Tibial nerve (tissue), 4 donors: ENCODE results near the gene POU3F1. TPM values are rescaled to one million over a fixed set of nuclear protein-coding genes. Genes with fewer than 3 reads are reported as not detected.

Experiments
- DNase-seq, 2 donors: peaks; one replicate each; pipeline ENCODE4 v3.0.0-alpha.2; 2019; ENCODE audit warnings: low spot score in 2 of 2
- H3K27ac ChIP-seq, 4 donors: fragments of 200-600 bp; sonication (generic) in 3 of 4; one replicate each; pipeline ENCODE4 v1.5.1; 2017 to 2019; ENCODE audit warnings: mild to moderate bottlenecking in 1 of 4
- H3K27me3 ChIP-seq, 2 donors: fragments of 200-600 bp; sonication (generic) in 1 of 2; one replicate each; pipeline versions ENCODE4 v1.5.1 to v1.6.0; 2017 to 2019
- H3K36me3 ChIP-seq, 3 donors: fragments of 200-600 bp; sonication (generic); one replicate each; pipeline ENCODE4 v1.5.1; 2018 to 2019
- H3K4me1 ChIP-seq, 4 donors: fragments of 200-600 bp; sonication (generic) in 3 of 4; one replicate each; pipeline ENCODE4 v1.5.1; 2017 to 2019
- H3K4me3 ChIP-seq, 4 donors: fragments of 200-600 bp; sonication (generic) in 3 of 4; one replicate each; pipeline ENCODE4 v1.5.1; 2017 to 2019; ENCODE audit warnings: mild to moderate bottlenecking in 1 of 4, moderate library complexity in 1 of 4
- H3K9me3 ChIP-seq, 4 donors: fragments of 200-600 bp; sonication (generic) in 3 of 4; one replicate each; pipeline ENCODE4 v1.5.1; 2017 to 2019
- EP300 ChIP-seq, 2 donors: sonication (generic); formaldehyde crosslinking; IDR thresholded peaks; one replicate each; pipeline ENCODE4 v1.6.1; 2017; ENCODE audit warnings: antibody characterized with exemption in 2 of 2, mild to moderate bottlenecking in 1 of 2
- POLR2A ChIP-seq, 2 donors: fragments of 450-650 bp; IDR thresholded peaks; one replicate each; pipeline ENCODE4 v1.6.1; 2017; ENCODE audit warnings: antibody characterized with exemption in 2 of 2, mild to moderate bottlenecking in 2 of 2, moderate library complexity in 2 of 2
- WGBS, 2 donors: methylation state at CpG; one replicate each; pipeline ENCODE4 v1.1.5; 2018; 5-methylcytosine and 5-hydroxymethylcytosine counted together
- total RNA-seq, 4 donors: library from RNA; depleted of rRNA; stranded (reverse); fragments of >200 nt; gene quantifications; one replicate each; pipeline ENCODE4 v1.1.0, GENCODE V29; 2016
- TF ChIP-seq, protein P1 (sequence below), 5 experiments: fragments of 200-600 bp in 3 of 5; fragments of 450-650 bp in 2 of 5; sonication (generic) in 3 of 5; IDR thresholded peaks; one replicate each; pipeline ENCODE4 v1.5.1; 2016 to 2019; ENCODE audit warnings: antibody characterized with exemption in 5 of 5, mild to moderate bottlenecking in 3 of 5, moderate library complexity in 2 of 5

POU3F1 gene
- total RNA-seq, 4 donors from 2014 or later = 11.6 to 53.4 (median 24.8) TPM

- no peak overlapping the region for H3K27ac ChIP-seq
- H3K9me3 ChIP-seq = no peaks in the 10 kb centered on the region
- no peak for DNase-seq
- no peaks in the 10 kb centered on the region for H3K4me1 ChIP-seq
- 79 to 83% methylated on average over 10 of the region's 10 CpGs for WGBS, 2 donors
- H3K36me3 ChIP-seq = no peaks in the 10 kb centered on the region
- TF ChIP-seq EP300 (IDR thresholded peaks at IDR 0.05) (no peak), POLR2A (IDR thresholded peaks at IDR 0.05) (no peak)
- TF ChIP-seq, protein P1, sequence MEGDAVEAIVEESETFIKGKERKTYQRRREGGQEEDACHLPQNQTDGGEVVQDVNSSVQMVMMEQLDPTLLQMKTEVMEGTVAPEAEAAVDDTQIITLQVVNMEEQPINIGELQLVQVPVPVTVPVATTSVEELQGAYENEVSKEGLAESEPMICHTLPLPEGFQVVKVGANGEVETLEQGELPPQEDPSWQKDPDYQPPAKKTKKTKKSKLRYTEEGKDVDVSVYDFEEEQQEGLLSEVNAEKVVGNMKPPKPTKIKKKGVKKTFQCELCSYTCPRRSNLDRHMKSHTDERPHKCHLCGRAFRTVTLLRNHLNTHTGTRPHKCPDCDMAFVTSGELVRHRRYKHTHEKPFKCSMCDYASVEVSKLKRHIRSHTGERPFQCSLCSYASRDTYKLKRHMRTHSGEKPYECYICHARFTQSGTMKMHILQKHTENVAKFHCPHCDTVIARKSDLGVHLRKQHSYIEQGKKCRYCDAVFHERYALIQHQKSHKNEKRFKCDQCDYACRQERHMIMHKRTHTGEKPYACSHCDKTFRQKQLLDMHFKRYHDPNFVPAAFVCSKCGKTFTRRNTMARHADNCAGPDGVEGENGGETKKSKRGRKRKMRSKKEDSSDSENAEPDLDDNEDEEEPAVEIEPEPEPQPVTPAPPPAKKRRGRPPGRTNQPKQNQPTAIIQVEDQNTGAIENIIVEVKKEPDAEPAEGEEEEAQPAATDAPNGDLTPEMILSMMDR (IDR thresholded peaks at IDR 0.05) = no peak
- no peaks in the 10 kb centered on the region for H3K27me3 ChIP-seq
- no peak overlapping the region for H3K4me3 ChIP-seq
Observed at GRCh38 chr1:38071312-38072256, 25.0 kb upstream of the POU3F1 start.

DNA sequence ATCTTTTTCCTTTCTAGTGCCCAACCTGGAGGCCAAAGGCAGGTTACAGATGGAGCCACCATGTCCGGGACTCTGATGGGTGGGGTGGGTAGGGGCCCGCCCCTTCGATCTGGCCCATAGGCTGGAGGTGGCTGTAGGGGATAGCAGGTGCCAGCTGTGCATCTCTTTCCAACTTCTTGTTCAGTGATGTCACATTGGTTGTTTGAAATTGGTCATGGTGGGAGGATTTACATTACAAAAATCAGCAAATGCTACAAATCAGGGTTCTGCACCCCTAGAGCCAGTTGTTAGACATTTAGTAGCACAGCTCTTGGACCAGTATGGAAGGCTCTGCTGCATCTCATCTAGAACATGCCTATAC, 22.4 kb upstream of the POU3F1 start:
- 88 to 92% methylated on average over 3 of the region's 3 CpGs for WGBS, 2 donors
- Histone ChIP-seq H3K27ac (no peak overlapping the region), H3K4me1 (peaks cover 0 to 9% (median 0%) of the 10 kb centered on the region in 4 donors), H3K27me3 (no peaks in the 10 kb centered on the region), H3K36me3 (no peaks in the 10 kb centered on the region), H3K4me3 (no peak overlapping the region), H3K9me3 (no peaks in the 10 kb centered on the region)
- DNase-seq = no peak
- TF ChIP-seq, protein P1 (IDR thresholded peaks at IDR 0.05) = no peak
- TF ChIP-seq EP300 (IDR thresholded peaks at IDR 0.05) (no peak), POLR2A (IDR thresholded peaks at IDR 0.05) (no peak)

DNA sequence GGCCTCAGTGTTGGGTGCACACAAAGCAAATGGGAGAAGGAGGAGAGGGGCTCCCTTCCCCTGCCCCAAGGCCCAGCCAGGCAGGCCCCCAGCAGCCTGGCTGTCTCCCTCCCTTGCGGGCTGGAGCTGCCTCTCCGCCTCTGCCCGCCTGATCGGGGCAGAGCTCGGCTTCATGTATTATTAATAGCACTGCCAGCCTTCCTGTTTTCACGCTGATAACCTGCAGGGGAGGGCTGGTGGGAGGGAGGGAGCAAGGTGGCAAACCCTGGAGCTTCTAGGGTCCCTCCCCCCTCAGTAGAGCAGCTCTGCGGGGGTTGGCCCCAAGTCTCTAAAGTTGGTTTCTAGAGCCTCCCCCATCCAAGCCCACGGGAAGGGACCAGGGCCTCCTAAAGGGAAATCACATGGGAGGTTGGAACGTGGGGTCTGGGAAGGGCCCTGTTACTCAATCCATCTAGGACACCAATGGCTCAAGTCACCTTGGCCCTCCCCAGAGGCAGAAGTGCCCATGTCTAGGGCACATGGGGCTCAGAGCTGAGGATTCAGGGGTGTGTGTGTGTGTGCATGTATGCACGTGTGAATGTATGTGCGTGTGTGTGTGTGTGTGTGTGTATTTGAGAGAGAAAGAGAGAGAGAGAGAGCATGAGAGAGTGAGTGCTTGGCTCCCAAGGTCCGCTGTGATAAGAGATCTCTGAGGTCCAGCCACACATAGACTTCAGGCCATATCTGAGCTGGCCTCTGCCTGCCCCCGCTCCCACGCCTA, 21.8 kb upstream of the POU3F1 start:
- H3K27ac ChIP-seq = no peak overlapping the region
- no peak for DNase-seq
- H3K27me3 ChIP-seq = no peaks in the 10 kb centered on the region
- peaks cover 0 to 13% (median 0%) of the 10 kb centered on the region in 4 donors for H3K4me1 ChIP-seq
- no peaks in the 10 kb centered on the region for H3K36me3 ChIP-seq
- no peaks in the 10 kb centered on the region for H3K9me3 ChIP-seq
- TF ChIP-seq, protein P1 (IDR thresholded peaks at IDR 0.05) = no peak
- TF ChIP-seq EP300 (IDR thresholded peaks at IDR 0.05) (no peak), POLR2A (IDR thresholded peaks at IDR 0.05) (no peak)
- 67 to 74% methylated on average over 13 to 14 of the region's 14 CpGs for WGBS, 2 donors
- H3K4me3 ChIP-seq = no peak overlapping the region

DNA sequence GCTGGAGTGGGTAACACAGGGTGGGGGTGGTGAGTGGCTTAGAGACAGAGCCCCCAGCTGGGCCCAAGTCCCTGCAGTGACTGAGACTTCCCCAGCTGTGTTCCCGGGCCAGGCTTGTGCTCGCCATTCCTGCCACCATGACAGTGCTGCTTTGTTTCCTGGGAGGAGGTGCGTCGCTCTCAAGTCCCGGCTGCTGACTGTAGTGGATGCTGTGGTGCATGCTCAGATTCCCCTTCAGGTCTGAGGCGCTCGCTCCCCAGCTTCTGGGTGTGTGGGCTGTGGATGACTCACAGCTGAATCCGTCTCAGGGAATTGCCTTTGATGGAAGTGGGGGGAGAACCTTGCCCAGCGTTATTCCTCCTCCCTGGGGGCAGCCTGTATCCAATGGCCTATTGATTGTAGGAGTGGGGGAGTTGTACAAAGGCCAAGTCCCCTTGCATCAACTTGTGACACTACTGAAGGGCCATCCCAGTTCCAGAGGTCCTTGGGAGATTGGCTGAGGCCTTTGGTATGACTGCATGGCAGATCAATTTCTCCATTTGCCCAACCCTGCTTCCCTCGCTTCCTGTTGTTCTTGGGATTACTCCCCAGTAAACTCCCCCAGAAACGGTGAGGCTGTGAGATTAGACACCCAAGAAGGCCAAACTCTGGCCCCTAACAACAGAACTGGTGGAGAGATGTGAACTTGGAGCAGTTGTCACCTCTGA, 17.8 kb upstream of the POU3F1 start:
- H3K4me3 ChIP-seq = no peak overlapping the region
- no peaks in the 10 kb centered on the region for H3K9me3 ChIP-seq
- DNase-seq = no peak
- no peak for TF ChIP-seq EP300 (IDR thresholded peaks at IDR 0.05)
- TF ChIP-seq, protein P1 (IDR thresholded peaks at IDR 0.05) = no peak
- no peak for TF ChIP-seq POLR2A (IDR thresholded peaks at IDR 0.05)
- H3K27me3 ChIP-seq = no peaks in the 10 kb centered on the region
- WGBS, 2 donors = 29 to 62% methylated on average over 3 to 4 of the region's 11 CpGs
- peaks cover 0 to 13% (median 0%) of the 10 kb centered on the region in 4 donors for H3K4me1 ChIP-seq
- H3K36me3 ChIP-seq = no peaks in the 10 kb centered on the region
- peak overlapping the region in 1 of 4 donors; percentile 69 for H3K27ac ChIP-seq
